ENCODE data around the gene SYT17.

- no peak for TF ChIP-seq CTCF (IDR thresholded peaks at IDR 0.05; ENCODE audit: low read depth, low read length)
- no peak for TF ChIP-seq EZH2phosphoT487 (IDR thresholded peaks at IDR 0.05; ENCODE audit: low read depth)
Observed at GRCh38 chr16:19282101-19282500, 114.1 kb downstream of the SYT17 start.

All from OCI-LY3 (cell line).